ENCODE results near the gene MRPL24.

GRCh38 chr1:156785458-156785857 lies 44.6 kb upstream of the MRPL24 start:
- TF ChIP-seq POLR2A (IDR thresholded peaks at IDR 0.05; ENCODE audit: low read length): no peak
- no peak for TF ChIP-seq GATA1 (IDR thresholded peaks at IDR 0.05; ENCODE audit: low read depth, low read length)
